ENCODE measurements around the gene EFHC1.

EFHC1 gene

GRCh38 chr6:52526634-52527033 is 106.5 kb downstream of the EFHC1 start:
- no peaks in the 10 kb centered on the region for H3K27me3 ChIP-seq (ENCODE audit: control insufficient read depth, insufficient read depth, low read length)
- H3K9me3 ChIP-seq (replicated peaks; ENCODE audit: low read length): no peaks in the 10 kb centered on the region
- H3K36me3 ChIP-seq (ENCODE audit: insufficient read depth, low read length): peaks cover 70% of the 10 kb centered on the region
- no peak overlapping the region for H3K4me2 ChIP-seq (ENCODE audit: low read length)
- peaks cover 59% of the 10 kb centered on the region for H3K4me1 ChIP-seq (ENCODE audit: control insufficient read depth, insufficient read depth, low read length)
- H3K9ac ChIP-seq (ENCODE audit: low read depth, low read length): no peak overlapping the region
- no peak overlapping the region for H3K4me3 ChIP-seq (ENCODE audit: low read length)

GRCh38 chr6:52527436-52527835 is 107.3 kb downstream of the EFHC1 start:
- no peaks in the 10 kb centered on the region for H3K9me3 ChIP-seq (replicated peaks; ENCODE audit: low read length)
- no peak overlapping the region for H3K4me3 ChIP-seq (ENCODE audit: low read length)
- peaks cover 76% of the 10 kb centered on the region for H3K36me3 ChIP-seq (ENCODE audit: insufficient read depth, low read length)
- H3K4me2 ChIP-seq (ENCODE audit: low read length): no peak overlapping the region
- no peak overlapping the region for H3K9ac ChIP-seq (ENCODE audit: low read depth, low read length)
- peaks cover 59% of the 10 kb centered on the region for H3K4me1 ChIP-seq (ENCODE audit: control insufficient read depth, insufficient read depth, low read length)
- H3K27me3 ChIP-seq (ENCODE audit: control insufficient read depth, insufficient read depth, low read length): no peaks in the 10 kb centered on the region

- Histone ChIP-seq H3K27me3 (ENCODE audit: control insufficient read depth, insufficient read depth, low read length) (no peaks in the 10 kb centered on the region), H3K4me1 (ENCODE audit: control insufficient read depth, insufficient read depth, low read length) (peaks cover 53% of the 10 kb centered on the region), H3K36me3 (ENCODE audit: insufficient read depth, low read length) (peaks cover 79% of the 10 kb centered on the region), H3K9ac (ENCODE audit: low read depth, low read length) (no peak overlapping the region), H3K4me3 (ENCODE audit: low read length) (no peak overlapping the region), H3K9me3 (replicated peaks; ENCODE audit: low read length) (no peaks in the 10 kb centered on the region), H3K4me2 (ENCODE audit: low read length) (no peak overlapping the region)
Observed at GRCh38 chr6:52529311-52529710, 109.2 kb downstream of the EFHC1 start.

GRCh38 chr6:52530351-52530750 is 110.2 kb downstream of the EFHC1 start:
- no peaks in the 10 kb centered on the region for H3K27me3 ChIP-seq (ENCODE audit: control insufficient read depth, insufficient read depth, low read length)
- no peak overlapping the region for H3K4me2 ChIP-seq (ENCODE audit: low read length)
- peaks cover 50% of the 10 kb centered on the region for H3K4me1 ChIP-seq (ENCODE audit: control insufficient read depth, insufficient read depth, low read length)
- H3K9ac ChIP-seq (ENCODE audit: low read depth, low read length): no peak overlapping the region
- no peak overlapping the region for H3K4me3 ChIP-seq (ENCODE audit: low read length)
- no peaks in the 10 kb centered on the region for H3K9me3 ChIP-seq (replicated peaks; ENCODE audit: low read length)
- peaks cover 79% of the 10 kb centered on the region for H3K36me3 ChIP-seq (ENCODE audit: insufficient read depth, low read length)

GRCh38 chr6:52531396-52531795 is 111.3 kb downstream of the EFHC1 start:
- Histone ChIP-seq H3K9me3 (replicated peaks; ENCODE audit: low read length) (no peaks in the 10 kb centered on the region), H3K36me3 (ENCODE audit: insufficient read depth, low read length) (peaks cover 82% of the 10 kb centered on the region), H3K4me2 (ENCODE audit: low read length) (no peak overlapping the region), H3K4me1 (ENCODE audit: control insufficient read depth, insufficient read depth, low read length) (peaks cover 50% of the 10 kb centered on the region), H3K27me3 (ENCODE audit: control insufficient read depth, insufficient read depth, low read length) (no peaks in the 10 kb centered on the region), H3K4me3 (ENCODE audit: low read length) (no peak overlapping the region), H3K9ac (ENCODE audit: low read depth, low read length) (no peak overlapping the region)

- H3K36me3 ChIP-seq (ENCODE audit: insufficient read depth, low read length): peaks cover 82% of the 10 kb centered on the region
- H3K9me3 ChIP-seq (replicated peaks; ENCODE audit: low read length): no peaks in the 10 kb centered on the region
- H3K4me3 ChIP-seq (ENCODE audit: low read length): no peak overlapping the region
- peaks cover 51% of the 10 kb centered on the region for H3K4me1 ChIP-seq (ENCODE audit: control insufficient read depth, insufficient read depth, low read length)
- no peaks in the 10 kb centered on the region for H3K27me3 ChIP-seq (ENCODE audit: control insufficient read depth, insufficient read depth, low read length)
- peak overlapping the region; percentile 6 for H3K4me2 ChIP-seq (ENCODE audit: low read length)
- H3K9ac ChIP-seq (ENCODE audit: low read depth, low read length): peak overlapping the region; percentile 35
Observed at GRCh38 chr6:52531834-52532233, 111.7 kb downstream of the EFHC1 start.

GRCh38 chr6:52532457-52532856 is 112.3 kb downstream of the EFHC1 start:
- Histone ChIP-seq H3K4me1 (ENCODE audit: control insufficient read depth, insufficient read depth, low read length) (peaks cover 58% of the 10 kb centered on the region), H3K27me3 (ENCODE audit: control insufficient read depth, insufficient read depth, low read length) (no peaks in the 10 kb centered on the region), H3K4me3 (ENCODE audit: low read length) (no peak overlapping the region), H3K36me3 (ENCODE audit: insufficient read depth, low read length) (peaks cover 85% of the 10 kb centered on the region), H3K4me2 (ENCODE audit: low read length) (no peak overlapping the region), H3K9ac (ENCODE audit: low read depth, low read length) (peak overlapping the region; percentile 35), H3K9me3 (replicated peaks; ENCODE audit: low read length) (no peaks in the 10 kb centered on the region)

- Histone ChIP-seq H3K4me3 (ENCODE audit: low read length) (no peak overlapping the region), H3K4me2 (ENCODE audit: low read length) (no peak overlapping the region), H3K9ac (ENCODE audit: low read depth, low read length) (peak overlapping the region; percentile 17), H3K36me3 (ENCODE audit: insufficient read depth, low read length) (peaks cover 84% of the 10 kb centered on the region), H3K4me1 (ENCODE audit: control insufficient read depth, insufficient read depth, low read length) (peaks cover 68% of the 10 kb centered on the region), H3K9me3 (replicated peaks; ENCODE audit: low read length) (no peaks in the 10 kb centered on the region), H3K27me3 (ENCODE audit: control insufficient read depth, insufficient read depth, low read length) (no peaks in the 10 kb centered on the region)
Observed at GRCh38 chr6:52533491-52533890, 113.3 kb downstream of the EFHC1 start.

- Histone ChIP-seq H3K4me3 (ENCODE audit: low read length) (no peak overlapping the region), H3K4me1 (ENCODE audit: control insufficient read depth, insufficient read depth, low read length) (peaks cover 77% of the 10 kb centered on the region), H3K4me2 (ENCODE audit: low read length) (no peak overlapping the region), H3K36me3 (ENCODE audit: insufficient read depth, low read length) (peaks cover 77% of the 10 kb centered on the region), H3K9me3 (replicated peaks; ENCODE audit: low read length) (no peaks in the 10 kb centered on the region), H3K27me3 (ENCODE audit: control insufficient read depth, insufficient read depth, low read length) (no peaks in the 10 kb centered on the region), H3K9ac (ENCODE audit: low read depth, low read length) (no peak overlapping the region)
Observed at GRCh38 chr6:52534363-52534762, 114.2 kb downstream of the EFHC1 start.

- Histone ChIP-seq H3K36me3 (ENCODE audit: insufficient read depth, low read length) (peaks cover 71% of the 10 kb centered on the region), H3K4me1 (ENCODE audit: control insufficient read depth, insufficient read depth, low read length) (peaks cover 83% of the 10 kb centered on the region), H3K4me3 (ENCODE audit: low read length) (no peak overlapping the region)
Observed at GRCh38 chr6:52534966-52535390, 114.8 kb downstream of the EFHC1 start.

GRCh38 chr6:52535711-52536423 is 115.7 kb downstream of the EFHC1 start:
- H3K4me1 ChIP-seq (ENCODE audit: control insufficient read depth, insufficient read depth, low read length): peaks cover 89% of the 10 kb centered on the region

More at GRCh38 chr6:52534966-52535390, 114.8 kb downstream of the EFHC1 start:
- Histone ChIP-seq H3K4me2 (ENCODE audit: low read length) (no peak overlapping the region), H3K9me3 (replicated peaks; ENCODE audit: low read length) (no peaks in the 10 kb centered on the region), H3K9ac (ENCODE audit: low read depth, low read length) (no peak overlapping the region), H3K27me3 (ENCODE audit: control insufficient read depth, insufficient read depth, low read length) (no peaks in the 10 kb centered on the region)

GRCh38 chr6:52536424-52536916 is 116.3 kb downstream of the EFHC1 start:
- peaks cover 89% of the 10 kb centered on the region for H3K4me1 ChIP-seq (ENCODE audit: control insufficient read depth, insufficient read depth, low read length)
- H3K9me3 ChIP-seq (replicated peaks; ENCODE audit: low read length): no peaks in the 10 kb centered on the region

More at GRCh38 chr6:52535711-52536423, 115.7 kb downstream of the EFHC1 start:
- Histone ChIP-seq H3K27me3 (ENCODE audit: control insufficient read depth, insufficient read depth, low read length) (no peaks in the 10 kb centered on the region), H3K9ac (ENCODE audit: low read depth, low read length) (peak overlapping the region; percentile 83), H3K36me3 (ENCODE audit: insufficient read depth, low read length) (peaks cover 66% of the 10 kb centered on the region), H3K9me3 (replicated peaks; ENCODE audit: low read length) (no peaks in the 10 kb centered on the region), H3K4me2 (ENCODE audit: low read length) (no peak overlapping the region), H3K4me3 (ENCODE audit: low read length) (no peak overlapping the region)

More at GRCh38 chr6:52536424-52536916, 116.3 kb downstream of the EFHC1 start:
- Histone ChIP-seq H3K9ac (ENCODE audit: low read depth, low read length) (peak overlapping the region; percentile 83), H3K36me3 (ENCODE audit: insufficient read depth, low read length) (peaks cover 67% of the 10 kb centered on the region), H3K4me2 (ENCODE audit: low read length) (no peak overlapping the region), H3K27me3 (ENCODE audit: control insufficient read depth, insufficient read depth, low read length) (no peaks in the 10 kb centered on the region), H3K4me3 (ENCODE audit: low read length) (no peak overlapping the region)

Data from skeletal muscle satellite cell (primary cell).